IMR-90 (cell line): ENCODE results near the gene NAT14. TPM values are rescaled to one million over a fixed set of nuclear protein-coding genes. Genes with fewer than 3 reads are reported as not detected.

ENCODE experiments used
- ATAC-seq: fragments of 200-7000 bp; cut with Tn5 transposase; 2 replicates; pipeline ENCODE4 v1.9.1; 2020; ENCODE audit warnings: low read depth, mild to moderate bottlenecking, moderate library complexity
- BruUV-seq: library from RNA; stranded (reverse); fragments of 400-500 nt; replicated peaks from 2 replicates; lab custom pipeline; 2021; lab: Mats Ljungman, UMichigan
- CTCF ChIA-PET: fragments of 300-600 bp; formaldehyde crosslinking; extraction: SDS; loops from one replicate; lab custom pipeline; 2021; ENCODE audit warnings: antibody characterized with exemption; lab: Yijun Ruan, JAX
- POLR2A ChIA-PET: fragments of 300-600 bp; sonication (Branson Sonifier 250); formaldehyde crosslinking; loops from one replicate; lab custom pipeline; 2022; ENCODE audit warnings: antibody characterized with exemption; ENCODE audit not compliant: unreplicated experiment; lab: Charles Lee
- DNase-seq: peaks from one replicate; pipeline ENCODE4 v3.0.0; 2013
- H2AFZ ChIP-seq: replicated peaks from 2 replicates; pipeline ENCODE3; 2013; ENCODE audit warnings: low read length, mild to moderate bottlenecking; ENCODE audit not compliant: poor library complexity
- H2AK5ac ChIP-seq: 2 replicates; pipeline ENCODE4 v1.6.1; 2013; ENCODE audit warnings: low read depth, low read length, inconsistent platforms
- H2AK9ac ChIP-seq: replicated peaks from 2 replicates; pipeline ENCODE3; 2013; ENCODE audit warnings: mild to moderate bottlenecking, low read depth, low read length, moderate library complexity; ENCODE audit not compliant: poor library complexity
- H2BK120ac ChIP-seq: 2 replicates; pipeline ENCODE4 v1.6.1; 2013; ENCODE audit warnings: low read depth, low read length, inconsistent platforms
- H2BK15ac ChIP-seq: 3 replicates; pipeline ENCODE4 v1.6.1; 2013; ENCODE audit warnings: low read depth, low read length, inconsistent platforms
- H2BK20ac ChIP-seq: 2 replicates; pipeline ENCODE4 v1.6.1; 2013; ENCODE audit warnings: low read depth, mild to moderate bottlenecking, inconsistent platforms, low read length, moderate library complexity
- H2BK5ac ChIP-seq: 2 replicates; pipeline ENCODE4 v1.6.1; 2013; ENCODE audit warnings: mild to moderate bottlenecking, low read depth, low read length, inconsistent platforms; ENCODE audit not compliant: poor library complexity, severe bottlenecking
- H3K14ac ChIP-seq: replicated peaks from 2 replicates; pipeline ENCODE4 v1.6.1; 2013; ENCODE audit warnings: low read depth, low read length, inconsistent platforms
- H3K18ac ChIP-seq: 2 replicates; pipeline ENCODE4 v1.6.1; 2013; ENCODE audit warnings: low read depth, low read length, control low read depth
- H3K23ac ChIP-seq: 2 replicates; pipeline ENCODE4 v1.6.1; 2013; ENCODE audit warnings: low read depth, low read length, inconsistent platforms
- H3K27ac ChIP-seq: 2 replicates; pipeline ENCODE4 v1.5.1; 2013; ENCODE audit warnings: mild to moderate bottlenecking, control low read depth, low read length; ENCODE audit not compliant: insufficient read depth
- H3K27me3 ChIP-seq: 2 replicates; pipeline ENCODE4 v1.6.1; 2013; ENCODE audit warnings: low read length; ENCODE audit not compliant: control insufficient read depth, insufficient read depth
- H3K36me3 ChIP-seq: 2 replicates; pipeline ENCODE4 v1.6.1; 2013; ENCODE audit warnings: low read length, mixed read lengths; ENCODE audit not compliant: control insufficient read depth, insufficient read depth
- H3K4ac ChIP-seq: 2 replicates; pipeline ENCODE4 v1.6.1; 2013; ENCODE audit warnings: low read depth, low read length, inconsistent platforms
- H3K4me1 ChIP-seq: 2 replicates; pipeline ENCODE4 v1.6.1; 2013; ENCODE audit warnings: low read length, mixed read lengths; ENCODE audit not compliant: control insufficient read depth, insufficient read depth
- H3K4me2 ChIP-seq: 2 replicates; pipeline ENCODE4 v1.6.1; 2013; ENCODE audit warnings: low read depth, mild to moderate bottlenecking, control low read depth, low read length, moderate library complexity
- H3K4me3 ChIP-seq: 2 replicates; pipeline ENCODE4 v1.5.1; 2013; ENCODE audit warnings: low read depth, mild to moderate bottlenecking, control low read depth, low read length, moderate library complexity; ENCODE audit not compliant: insufficient read depth
- H3K56ac ChIP-seq: 2 replicates; pipeline ENCODE4 v1.6.1; 2013; ENCODE audit warnings: low read length, inconsistent platforms; ENCODE audit not compliant: insufficient read depth; ENCODE audit errors: extremely low read depth
- H3K79me1 ChIP-seq, 2 experiments: 2 replicates each; pipeline ENCODE4 v1.6.1; 2013; ENCODE audit warnings: low read length in 2 of 2, inconsistent platforms in 1 of 2, low read depth in 1 of 2
- H3K9ac ChIP-seq: 2 replicates; pipeline ENCODE4 v1.6.1; 2013; ENCODE audit warnings: low read depth, low read length, control low read depth
- H3K9me1 ChIP-seq: 2 replicates; pipeline ENCODE4 v1.6.1; 2013; ENCODE audit warnings: low read length, inconsistent platforms; ENCODE audit not compliant: insufficient read depth
- H3K9me3 ChIP-seq: 2 replicates; pipeline ENCODE4 v1.6.1; 2013; ENCODE audit warnings: low read length; ENCODE audit not compliant: control insufficient read depth, insufficient read depth
- H4K20me1 ChIP-seq: 2 replicates; pipeline ENCODE4 v1.6.1; 2013; ENCODE audit warnings: low read length, inconsistent platforms; ENCODE audit not compliant: insufficient read depth
- H4K5ac ChIP-seq: 2 replicates; pipeline ENCODE4 v1.6.1; 2013; ENCODE audit warnings: mild to moderate bottlenecking, low read depth, low read length, control low read depth
- H4K8ac ChIP-seq, 2 experiments: 2 replicates each; pipeline ENCODE4 v1.6.1; 2013; ENCODE audit warnings: low read depth in 2 of 2, low read length in 2 of 2, control low read depth in 1 of 2, inconsistent platforms in 1 of 2
- H4K91ac ChIP-seq: 2 replicates; pipeline ENCODE4 v1.6.1; 2013; ENCODE audit warnings: low read depth, low read length, inconsistent platforms; ENCODE audit not compliant: insufficient read depth
- BHLHE40 ChIP-seq: fragments of 150-350 bp; IDR thresholded peaks from 2 replicates; pipeline ENCODE4 v1.6.1; 2016; ENCODE audit warnings: mild to moderate bottlenecking, low read depth, low read length
- CEBPB ChIP-seq: IDR thresholded peaks from 2 replicates; pipeline ENCODE4 v1.6.1; 2012; ENCODE audit warnings: low read depth, low read length, improper control_type of control experiment
- CHD1 ChIP-seq: IDR thresholded peaks from 2 replicates; pipeline ENCODE4 v1.6.1; 2012; ENCODE audit warnings: low read depth, low read length, improper control_type of control experiment
- ELK1 ChIP-seq: fragments of 150-350 bp; IDR thresholded peaks from 2 replicates; pipeline ENCODE4 v1.6.1; 2016; ENCODE audit warnings: low read depth, mild to moderate bottlenecking, low read length, moderate library complexity, borderline replicate concordance
- FOS ChIP-seq: fragments of 150-350 bp; IDR thresholded peaks from 2 replicates; pipeline ENCODE4 v1.6.1; 2016; ENCODE audit warnings: low read depth, low read length
- MAFK ChIP-seq: IDR thresholded peaks from 2 replicates; pipeline ENCODE4 v1.6.1; 2012; ENCODE audit warnings: low read depth, low read length, improper control_type of control experiment
- MAZ ChIP-seq: IDR thresholded peaks from 2 replicates; pipeline ENCODE4 v1.6.1; 2012; ENCODE audit warnings: low read depth, mild to moderate bottlenecking, low read length, improper control_type of control experiment, moderate library complexity, borderline replicate concordance
- MXI1 ChIP-seq: IDR thresholded peaks from 2 replicates; pipeline ENCODE4 v1.6.1; 2012; ENCODE audit warnings: low read depth, mild to moderate bottlenecking, low read length, moderate library complexity, borderline replicate concordance
- NFE2L2 ChIP-seq: fragments of 150-350 bp; IDR thresholded peaks from 2 replicates; pipeline ENCODE4 v1.6.1; 2016; ENCODE audit warnings: low read depth, mild to moderate bottlenecking, low read length
- POLR2A ChIP-seq: IDR thresholded peaks from 2 replicates; pipeline ENCODE4 v1.6.1; 2012; ENCODE audit warnings: mild to moderate bottlenecking, low read depth, low read length
- RAD21 ChIP-seq: IDR thresholded peaks from 2 replicates; pipeline ENCODE4 v1.6.1; 2012; ENCODE audit warnings: low read length, improper control_type of control experiment
- RCOR1 ChIP-seq: IDR thresholded peaks from 2 replicates; pipeline ENCODE4 v1.6.1; 2012; ENCODE audit warnings: mild to moderate bottlenecking, low read length, improper control_type of control experiment; ENCODE audit not compliant: insufficient replicate concordance
- RFX5 ChIP-seq: IDR thresholded peaks from 2 replicates; pipeline ENCODE4 v1.8.0; 2012; ENCODE audit warnings: low read depth, mild to moderate bottlenecking, low read length, moderate library complexity
- SMC3 ChIP-seq: fragments of 150-350 bp; IDR thresholded peaks from 2 replicates; pipeline ENCODE4 v1.6.1; 2016; ENCODE audit warnings: low read depth, mild to moderate bottlenecking, antibody characterized with exemption, low read length, moderate library complexity
- USF2 ChIP-seq: fragments of 150-350 bp; IDR thresholded peaks from 2 replicates; pipeline ENCODE4 v1.6.1; 2017; ENCODE audit warnings: mild to moderate bottlenecking, antibody characterized with exemption, low read length, low read depth
- WGBS, 2 experiments: methylation state at CpG; one replicate each; pipeline versions ENCODE4 v1.1.5 to v1.1.7; 2013; ENCODE audit warnings: missing lambda C conversion rate in 2 of 2; ENCODE audit not compliant: insufficient read length in 1 of 2; ENCODE audit errors: extremely low coverage in 2 of 2; 5-methylcytosine and 5-hydroxymethylcytosine counted together
- dilution Hi-C: fragments of 300-500 bp; cut with HindIII; formaldehyde crosslinking; loops from one replicate; pipeline ENCODE4 v1.14.3; 2018; ENCODE audit warnings: low sequenced_read_pairs; ENCODE audit not compliant: unreplicated experiment
- in situ Hi-C: fragments of 300-500 bp; cut with MboI; formaldehyde crosslinking; loops from 3 replicates; pipeline ENCODE4 v1.14.3; 2019; ENCODE audit warnings: low sequenced_read_pairs, inconsistent platforms, mixed read lengths
- intact Hi-C: fragments of 100-400 bp; cut with micrococcal nuclease; formaldehyde crosslinking; loops from 2 replicates; pipeline ENCODE4 v1.10.0; 2022
- polyA plus RNA-seq, 3 experiments: library from polyadenylated mRNA; depleted of rRNA; stranded (reverse); fragments of >200 nt; gene quantifications; 2 replicates each; pipeline ENCODE4 v1.2.3, GENCODE V29; 2012; ENCODE audit warnings: low replicate concordance in 1 of 3
- total RNA-seq: library from RNA; depleted of rRNA; stranded (reverse); fragments of >200 nt; gene quantifications from 2 replicates; pipeline ENCODE4 v1.2.3, GENCODE V29; 2012

The NAT14 gene
- total and polyA plus RNA-seq, 2 of the 4 experiments (the other 2 are of a cell fraction), result 4.3 to 41.2 TPM

- ATAC-seq (no peak), DNase-seq (no peak)
- Histone ChIP-seq H3K79me1 (peaks cover 19 to 53% of the 10 kb centered on the region in 2 experiments), H3K27ac (no peak overlapping the region), H2AK9ac (no peak overlapping the region), H3K56ac (no peak overlapping the region), H2AFZ (no peak overlapping the region), H4K8ac (no peak overlapping the region), H2BK120ac (no peak overlapping the region), H3K27me3 (no peaks in the 10 kb centered on the region), H2BK20ac (no peak overlapping the region), H3K4ac (no peak overlapping the region), H3K9ac (no peak overlapping the region), H4K5ac (no peak overlapping the region), H4K91ac (no peak overlapping the region), H3K36me3 (peaks cover 12% of the 10 kb centered on the region; the same call in 1 of the 2 replicates), H3K4me3 (no peak overlapping the region), H3K4me1 (peaks cover 23% of the 10 kb centered on the region), H2AK5ac (no peak overlapping the region), H3K4me2 (no peak overlapping the region), H2BK5ac (no peak overlapping the region), H2BK15ac (no peak overlapping the region), H3K9me1 (peaks cover 14% of the 10 kb centered on the region), H4K20me1 (peaks cover 3% of the 10 kb centered on the region; the same call in 1 of the 2 replicates), H3K9me3 (no peaks in the 10 kb centered on the region), H3K23ac (no peak overlapping the region), H3K18ac (no peak overlapping the region), H3K14ac (no peak overlapping the region)
- dilution Hi-C loops (no loop called here), intact Hi-C loops (no loop called here), in situ Hi-C loops (loop anchor here (25.0 kb wide), 1 partner anchor 1020 kb away; the partner anchor contains the start of genes CDC42EP5 and LENG9)
- ChIA-PET POLR2A (no interaction called here), CTCF (no interaction called here)
- TF ChIP-seq SMC3, result no peak
- TF ChIP-seq MXI1, result no peak
- TF ChIP-seq RAD21, result no peak
- TF ChIP-seq POLR2A, result no peak
- TF ChIP-seq USF2, result no peak
- TF ChIP-seq NFE2L2, result no peak
- TF ChIP-seq ELK1, result no peak
- no peak for TF ChIP-seq MAZ
- no peak for TF ChIP-seq CHD1
- TF ChIP-seq CEBPB, result no peak
- TF ChIP-seq RFX5, result no peak
- no peak for TF ChIP-seq BHLHE40
- TF ChIP-seq FOS, result no peak
- no peak for TF ChIP-seq RCOR1
- TF ChIP-seq MAFK, result no peak
- BruUV-seq, result no TSS peak
- WGBS, 2 experiments, result 86% methylated on average over 33 of the region's 83 CpGs; no CpG with 5 or more reads in 1 of the 2 experiments
Measured at GRCh38 chr19:55482156-55482961, 2.6 kb upstream of the NAT14 start.
